ENCODE results near the gene ANO2. TPM values are rescaled to one million over a fixed set of nuclear protein-coding genes. Genes with fewer than 3 reads are reported as not detected.

The ANO2 gene
- total RNA-seq, 4 donors from 2014 or later: 2.0 to 9.8 (median 4.9) TPM

- TF ChIP-seq POLR2A (IDR thresholded peaks at IDR 0.05): no peak
- TF ChIP-seq CTCF (IDR thresholded peaks at IDR 0.05 in 4 of 5, conservative IDR thresholded peaks at IDR 0.05 in 1 of 5): no peak
- no peaks in the 10 kb centered on the region for H3K9me3 ChIP-seq
- no peak overlapping the region for H3K4me3 ChIP-seq
- intact Hi-C loops (cut with DNase I; ENCODE audit: low total_unique reads) (no loop called here), in situ Hi-C loops (cut with MboI; ENCODE audit: low sequenced_read_pairs in 4 of 4) (no loop called here)
- no peaks in the 10 kb centered on the region for H3K27me3 ChIP-seq
- no peak overlapping the region for H3K27ac ChIP-seq
- H3K36me3 ChIP-seq: no peaks in the 10 kb centered on the region
- ATAC-seq (no peak), DNase-seq (no peak)
- no peaks in the 10 kb centered on the region for H3K4me1 ChIP-seq
Measured at GRCh38 chr12:5874514-5874913, 70.5 kb downstream of the ANO2 start.

- H3K9me3 ChIP-seq: no peaks in the 10 kb centered on the region
- no peak overlapping the region for H3K27ac ChIP-seq
- no peaks in the 10 kb centered on the region for H3K27me3 ChIP-seq
- H3K4me3 ChIP-seq: no peak overlapping the region
- no peak for DNase-seq
- no peak for ATAC-seq
- intact Hi-C loops (cut with DNase I; ENCODE audit: low total_unique reads): no loop called here
- TF ChIP-seq POLR2A (IDR thresholded peaks at IDR 0.05): no peak
- no peak for TF ChIP-seq CTCF (IDR thresholded peaks at IDR 0.05 in 4 of 5, conservative IDR thresholded peaks at IDR 0.05 in 1 of 5)
- in situ Hi-C loops (cut with MboI; ENCODE audit: low sequenced_read_pairs in 4 of 4): no loop called here
- no peaks in the 10 kb centered on the region for H3K36me3 ChIP-seq
- no peaks in the 10 kb centered on the region for H3K4me1 ChIP-seq
Measured at GRCh38 chr12:5873281-5873919, 71.7 kb downstream of the ANO2 start.

- no peak for DNase-seq
- Histone ChIP-seq H3K4me1 (no peaks in the 10 kb centered on the region), H3K4me3 (no peak overlapping the region), H3K9me3 (no peaks in the 10 kb centered on the region), H3K27ac (no peak overlapping the region), H3K36me3 (no peaks in the 10 kb centered on the region), H3K27me3 (no peaks in the 10 kb centered on the region)
- in situ Hi-C loops (cut with MboI; ENCODE audit: low sequenced_read_pairs in 4 of 4): no loop called here
- intact Hi-C loops (cut with DNase I; ENCODE audit: low total_unique reads): no loop called here
- no peak for ATAC-seq
- no peak for TF ChIP-seq POLR2A (IDR thresholded peaks at IDR 0.05)
- no peak for TF ChIP-seq CTCF (IDR thresholded peaks at IDR 0.05 in 4 of 5, conservative IDR thresholded peaks at IDR 0.05 in 1 of 5)
Measured at GRCh38 chr12:5872745-5873144, 72.3 kb downstream of the ANO2 start.

- H3K36me3 ChIP-seq: no peaks in the 10 kb centered on the region
Measured at GRCh38 chr12:5871741-5872140, 73.3 kb downstream of the ANO2 start.

More at GRCh38 chr12:5871741-5872140, 73.3 kb downstream of the ANO2 start:
- no peaks in the 10 kb centered on the region for H3K27me3 ChIP-seq
- intact Hi-C loops (cut with DNase I; ENCODE audit: low total_unique reads): no loop called here
- no peak overlapping the region for H3K27ac ChIP-seq
- no peaks in the 10 kb centered on the region for H3K4me1 ChIP-seq
- no peak overlapping the region for H3K4me3 ChIP-seq
- no peak for TF ChIP-seq CTCF (IDR thresholded peaks at IDR 0.05 in 4 of 5, conservative IDR thresholded peaks at IDR 0.05 in 1 of 5)
- TF ChIP-seq POLR2A (IDR thresholded peaks at IDR 0.05): no peak
- no peaks in the 10 kb centered on the region for H3K9me3 ChIP-seq
- DNase-seq: no peak
- in situ Hi-C loops (cut with MboI; ENCODE audit: low sequenced_read_pairs in 4 of 4): no loop called here
- no peak for ATAC-seq
